GM12891 (cell line): Measurements from ENCODE around the gene IL27RA.

Source experiments
- POLR2AphosphoS5 ChIP-seq: IDR thresholded peaks from 2 replicates; pipeline ENCODE4 v1.6.1; 2011; ENCODE audit warnings: low read depth, low read length, control low read depth
- SPI1 ChIP-seq: IDR thresholded peaks from 2 replicates; pipeline ENCODE4 v1.6.1; 2011; ENCODE audit warnings: low read depth, low read length, control low read depth

GRCh38 chr19:14000691-14001375 lies 30.7 kb upstream of the IL27RA start:
- no peak for TF ChIP-seq SPI1
- no peak for TF ChIP-seq POLR2AphosphoS5
